NT2/D1 (cell line): ENCODE results near the gene IRX6.

Source experiments
- SUZ12 ChIP-seq: IDR thresholded peaks from 2 replicates; pipeline ENCODE4 v1.6.1; 2011; ENCODE audit not compliant: insufficient read length, insufficient read depth; ENCODE audit errors: extremely low read depth
- YY1 ChIP-seq: IDR thresholded peaks from 2 replicates; pipeline ENCODE4 v1.6.1; 2011; ENCODE audit not compliant: insufficient read length, insufficient read depth
- ZNF274 ChIP-seq: IDR thresholded peaks from 2 replicates; pipeline ENCODE4 v1.6.1; 2011; ENCODE audit warnings: mild to moderate bottlenecking, low read depth, low read length

DNA sequence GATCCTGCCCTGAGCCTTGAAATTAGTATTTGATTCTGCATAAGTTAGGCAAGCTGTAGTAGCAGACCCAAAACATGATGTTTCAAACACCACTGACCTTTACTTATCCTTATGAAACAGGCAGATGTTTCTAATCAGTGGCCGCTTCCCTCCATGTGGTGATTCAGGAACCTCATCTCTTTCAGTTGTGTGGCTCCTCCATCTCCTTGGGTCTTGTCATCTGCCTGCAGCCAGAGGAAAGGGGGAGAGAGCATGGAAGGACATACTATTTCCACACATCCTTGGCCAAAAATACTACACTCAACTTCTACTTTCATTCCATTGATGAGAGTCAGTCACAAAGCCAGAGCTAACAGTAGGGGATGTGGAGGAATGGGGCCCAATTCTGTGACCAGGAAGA is 41.6 kb upstream of the IRX6 start:
- TF ChIP-seq ZNF274 (no peak), YY1 (no peak), SUZ12 (no peak)
